ENCODE data around the gene BMAL2. TPM values are rescaled to one million over a fixed set of nuclear protein-coding genes. Genes with fewer than 3 reads are reported as not detected.

Gene BMAL2
- total RNA-seq, 1 experiment from 2014 or later: 16.2 TPM

DNA sequence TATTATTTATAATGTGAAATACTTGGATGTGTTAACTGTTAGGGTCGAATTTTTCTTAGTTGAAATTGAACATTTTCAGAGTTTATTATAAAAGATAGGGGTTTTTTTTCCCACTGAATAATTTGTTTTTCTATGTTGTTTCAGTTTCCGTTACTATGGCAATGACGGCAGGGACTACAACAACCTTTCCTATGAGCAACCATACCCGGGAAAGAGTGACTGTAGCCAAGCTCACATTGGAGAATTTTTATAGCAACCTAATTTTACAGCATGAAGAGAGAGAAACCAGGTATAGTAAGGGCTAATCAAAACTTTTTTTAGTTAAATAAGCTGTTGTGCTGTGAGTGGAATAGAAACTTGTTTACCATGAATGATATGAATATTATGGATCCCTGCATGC is 35.1 kb upstream of the BMAL2 start:
- H3K9me3 Mint-ChIP-seq: peaks cover 9% of the 10 kb centered on the region
- TF ChIP-seq TCF7 (CRISPR knock-in tag; IDR thresholded peaks at IDR 0.05; ENCODE audit: low read depth) (no peak), ERG (CRISPR knock-in tag; IDR thresholded peaks at IDR 0.05) (no peak), TEAD1 (CRISPR knock-in tag; IDR thresholded peaks at IDR 0.05) (no peak)
- peaks cover 30% of the 10 kb centered on the region for H3K4me1 Mint-ChIP-seq
- POLR2A ChIA-PET: no interaction called here
- ATAC-seq (no peak), DNase-seq (ENCODE audit: low spot score) (no peak)
- CTCF ChIA-PET: interaction anchor here (1.2 kb wide), 1 partner anchor 9 kb away, joined by 6 read pairs; no protein-coding TSS in a partner anchor
- H3K27ac Mint-ChIP-seq: no peak overlapping the region
- no peaks in the 10 kb centered on the region for H3K27me3 Mint-ChIP-seq (ENCODE audit: low read depth)
- H3K4me3 Mint-ChIP-seq: no peak overlapping the region
- H3K36me3 Mint-ChIP-seq: peaks cover 31% of the 10 kb centered on the region

DNA sequence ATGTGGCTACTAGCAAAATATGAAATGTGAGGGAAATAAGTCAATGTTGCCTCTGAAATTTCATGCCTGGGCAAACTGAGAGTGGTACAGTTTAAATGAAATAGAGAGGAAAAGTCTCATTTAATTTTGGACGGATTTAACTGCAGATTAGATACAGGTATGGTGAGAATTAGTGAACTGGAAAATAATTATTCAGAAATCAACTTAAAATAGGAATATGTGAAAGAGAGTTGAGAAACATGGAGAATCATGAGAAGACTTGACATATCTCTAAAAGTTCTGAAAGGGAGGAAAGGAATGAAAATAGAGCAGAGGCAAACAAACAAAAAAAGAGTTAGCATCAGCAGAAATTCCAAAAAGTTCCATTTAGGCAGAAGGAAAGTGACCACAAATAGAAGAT is 33.5 kb upstream of the BMAL2 start:
- H3K9me3 Mint-ChIP-seq: peaks cover 9% of the 10 kb centered on the region
- peaks cover 39% of the 10 kb centered on the region for H3K36me3 Mint-ChIP-seq
- TF ChIP-seq NFATC4 (CRISPR knock-in tag; IDR thresholded peaks at IDR 0.05): no peak
- TF ChIP-seq, protein P1, sequence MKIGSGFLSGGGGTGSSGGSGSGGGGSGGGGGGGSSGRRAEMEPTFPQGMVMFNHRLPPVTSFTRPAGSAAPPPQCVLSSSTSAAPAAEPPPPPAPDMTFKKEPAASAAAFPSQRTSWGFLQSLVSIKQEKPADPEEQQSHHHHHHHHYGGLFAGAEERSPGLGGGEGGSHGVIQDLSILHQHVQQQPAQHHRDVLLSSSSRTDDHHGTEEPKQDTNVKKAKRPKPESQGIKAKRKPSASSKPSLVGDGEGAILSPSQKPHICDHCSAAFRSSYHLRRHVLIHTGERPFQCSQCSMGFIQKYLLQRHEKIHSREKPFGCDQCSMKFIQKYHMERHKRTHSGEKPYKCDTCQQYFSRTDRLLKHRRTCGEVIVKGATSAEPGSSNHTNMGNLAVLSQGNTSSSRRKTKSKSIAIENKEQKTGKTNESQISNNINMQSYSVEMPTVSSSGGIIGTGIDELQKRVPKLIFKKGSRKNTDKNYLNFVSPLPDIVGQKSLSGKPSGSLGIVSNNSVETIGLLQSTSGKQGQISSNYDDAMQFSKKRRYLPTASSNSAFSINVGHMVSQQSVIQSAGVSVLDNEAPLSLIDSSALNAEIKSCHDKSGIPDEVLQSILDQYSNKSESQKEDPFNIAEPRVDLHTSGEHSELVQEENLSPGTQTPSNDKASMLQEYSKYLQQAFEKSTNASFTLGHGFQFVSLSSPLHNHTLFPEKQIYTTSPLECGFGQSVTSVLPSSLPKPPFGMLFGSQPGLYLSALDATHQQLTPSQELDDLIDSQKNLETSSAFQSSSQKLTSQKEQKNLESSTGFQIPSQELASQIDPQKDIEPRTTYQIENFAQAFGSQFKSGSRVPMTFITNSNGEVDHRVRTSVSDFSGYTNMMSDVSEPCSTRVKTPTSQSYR (CRISPR knock-in tag; IDR thresholded peaks at IDR 0.05): no peak
- TF ChIP-seq ZNF671 (CRISPR knock-in tag; IDR thresholded peaks at IDR 0.05): no peak
- TF ChIP-seq NR2C2 (CRISPR knock-in tag; IDR thresholded peaks at IDR 0.05): no peak
- no peak for TF ChIP-seq E2F1 (CRISPR knock-in tag; IDR thresholded peaks at IDR 0.05)
- TF ChIP-seq, protein P2, sequence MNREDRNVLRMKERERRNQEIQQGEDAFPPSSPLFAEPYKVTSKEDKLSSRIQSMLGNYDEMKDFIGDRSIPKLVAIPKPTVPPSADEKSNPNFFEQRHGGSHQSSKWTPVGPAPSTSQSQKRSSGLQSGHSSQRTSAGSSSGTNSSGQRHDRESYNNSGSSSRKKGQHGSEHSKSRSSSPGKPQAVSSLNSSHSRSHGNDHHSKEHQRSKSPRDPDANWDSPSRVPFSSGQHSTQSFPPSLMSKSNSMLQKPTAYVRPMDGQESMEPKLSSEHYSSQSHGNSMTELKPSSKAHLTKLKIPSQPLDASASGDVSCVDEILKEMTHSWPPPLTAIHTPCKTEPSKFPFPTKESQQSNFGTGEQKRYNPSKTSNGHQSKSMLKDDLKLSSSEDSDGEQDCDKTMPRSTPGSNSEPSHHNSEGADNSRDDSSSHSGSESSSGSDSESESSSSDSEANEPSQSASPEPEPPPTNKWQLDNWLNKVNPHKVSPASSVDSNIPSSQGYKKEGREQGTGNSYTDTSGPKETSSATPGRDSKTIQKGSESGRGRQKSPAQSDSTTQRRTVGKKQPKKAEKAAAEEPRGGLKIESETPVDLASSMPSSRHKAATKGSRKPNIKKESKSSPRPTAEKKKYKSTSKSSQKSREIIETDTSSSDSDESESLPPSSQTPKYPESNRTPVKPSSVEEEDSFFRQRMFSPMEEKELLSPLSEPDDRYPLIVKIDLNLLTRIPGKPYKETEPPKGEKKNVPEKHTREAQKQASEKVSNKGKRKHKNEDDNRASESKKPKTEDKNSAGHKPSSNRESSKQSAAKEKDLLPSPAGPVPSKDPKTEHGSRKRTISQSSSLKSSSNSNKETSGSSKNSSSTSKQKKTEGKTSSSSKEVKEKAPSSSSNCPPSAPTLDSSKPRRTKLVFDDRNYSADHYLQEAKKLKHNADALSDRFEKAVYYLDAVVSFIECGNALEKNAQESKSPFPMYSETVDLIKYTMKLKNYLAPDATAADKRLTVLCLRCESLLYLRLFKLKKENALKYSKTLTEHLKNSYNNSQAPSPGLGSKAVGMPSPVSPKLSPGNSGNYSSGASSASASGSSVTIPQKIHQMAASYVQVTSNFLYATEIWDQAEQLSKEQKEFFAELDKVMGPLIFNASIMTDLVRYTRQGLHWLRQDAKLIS (CRISPR knock-in tag; IDR thresholded peaks at IDR 0.05; ENCODE audit: borderline replicate concordance): no peak
- TF ChIP-seq TEAD1 (CRISPR knock-in tag; IDR thresholded peaks at IDR 0.05): no peak
- no peak for TF ChIP-seq ZNF396 (CRISPR knock-in tag; IDR thresholded peaks at IDR 0.05; ENCODE audit: borderline replicate concordance)
- TF ChIP-seq, protein P3, sequence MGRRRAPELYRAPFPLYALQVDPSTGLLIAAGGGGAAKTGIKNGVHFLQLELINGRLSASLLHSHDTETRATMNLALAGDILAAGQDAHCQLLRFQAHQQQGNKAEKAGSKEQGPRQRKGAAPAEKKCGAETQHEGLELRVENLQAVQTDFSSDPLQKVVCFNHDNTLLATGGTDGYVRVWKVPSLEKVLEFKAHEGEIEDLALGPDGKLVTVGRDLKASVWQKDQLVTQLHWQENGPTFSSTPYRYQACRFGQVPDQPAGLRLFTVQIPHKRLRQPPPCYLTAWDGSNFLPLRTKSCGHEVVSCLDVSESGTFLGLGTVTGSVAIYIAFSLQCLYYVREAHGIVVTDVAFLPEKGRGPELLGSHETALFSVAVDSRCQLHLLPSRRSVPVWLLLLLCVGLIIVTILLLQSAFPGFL (CRISPR knock-in tag; IDR thresholded peaks at IDR 0.05; ENCODE audit: borderline replicate concordance): no peak
- TF ChIP-seq E2F4 (CRISPR knock-in tag; IDR thresholded peaks at IDR 0.05; ENCODE audit: borderline replicate concordance, low read depth): no peak
- TF ChIP-seq FOXK1 (CRISPR knock-in tag; IDR thresholded peaks at IDR 0.05): no peak
- no peak overlapping the region for H3K4me3 Mint-ChIP-seq
- ATAC-seq (no peak), DNase-seq (ENCODE audit: low spot score) (no peak)
- ChIA-PET POLR2A (no interaction called here), CTCF (no interaction called here)
- H3K27ac Mint-ChIP-seq: peak overlapping the region; percentile 2
- peaks cover 17% of the 10 kb centered on the region for H3K4me1 Mint-ChIP-seq
- H3K27me3 Mint-ChIP-seq (ENCODE audit: low read depth): no peaks in the 10 kb centered on the region

Data from WTC11 (cell line).